ENCODE data around the gene XDH.

DNA sequence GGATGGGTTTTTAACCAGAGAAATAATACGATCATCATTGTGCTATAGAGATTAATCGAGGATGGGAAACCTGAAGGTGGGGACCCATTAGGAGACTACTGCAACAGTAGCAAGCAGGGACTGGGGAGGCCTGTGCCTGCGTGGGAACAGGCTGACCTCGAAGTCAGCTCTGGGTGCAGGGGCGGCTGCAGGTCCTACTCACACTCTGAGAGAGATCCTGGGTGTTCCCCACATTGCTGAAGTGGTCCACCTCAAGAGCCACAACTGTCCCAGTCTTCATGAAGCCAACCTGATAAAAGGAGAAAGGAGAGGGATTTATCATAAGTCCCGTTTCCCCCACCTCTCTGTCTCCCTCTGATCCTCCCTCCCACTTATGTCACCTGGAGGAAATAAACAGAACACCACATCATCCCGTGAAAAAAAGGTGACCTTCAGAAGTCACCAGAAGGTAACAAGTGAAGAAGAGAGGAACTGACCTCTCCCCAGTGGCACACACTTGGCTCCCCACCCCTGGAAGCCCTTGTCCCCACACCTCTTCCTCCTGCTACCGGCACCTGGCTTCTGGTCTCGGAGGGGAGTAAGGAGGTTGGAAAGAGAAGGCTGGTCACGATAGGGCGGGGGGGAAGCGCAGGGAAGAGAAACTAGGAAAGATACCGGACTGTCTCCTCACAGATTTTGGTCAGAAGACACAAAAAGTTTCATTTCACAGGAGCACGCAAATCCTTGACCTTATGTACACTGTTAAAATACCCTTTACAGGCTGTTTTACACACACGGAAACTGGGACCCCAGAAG, 50.4 kb downstream of the XDH start:
- TF ChIP-seq, protein P1, sequence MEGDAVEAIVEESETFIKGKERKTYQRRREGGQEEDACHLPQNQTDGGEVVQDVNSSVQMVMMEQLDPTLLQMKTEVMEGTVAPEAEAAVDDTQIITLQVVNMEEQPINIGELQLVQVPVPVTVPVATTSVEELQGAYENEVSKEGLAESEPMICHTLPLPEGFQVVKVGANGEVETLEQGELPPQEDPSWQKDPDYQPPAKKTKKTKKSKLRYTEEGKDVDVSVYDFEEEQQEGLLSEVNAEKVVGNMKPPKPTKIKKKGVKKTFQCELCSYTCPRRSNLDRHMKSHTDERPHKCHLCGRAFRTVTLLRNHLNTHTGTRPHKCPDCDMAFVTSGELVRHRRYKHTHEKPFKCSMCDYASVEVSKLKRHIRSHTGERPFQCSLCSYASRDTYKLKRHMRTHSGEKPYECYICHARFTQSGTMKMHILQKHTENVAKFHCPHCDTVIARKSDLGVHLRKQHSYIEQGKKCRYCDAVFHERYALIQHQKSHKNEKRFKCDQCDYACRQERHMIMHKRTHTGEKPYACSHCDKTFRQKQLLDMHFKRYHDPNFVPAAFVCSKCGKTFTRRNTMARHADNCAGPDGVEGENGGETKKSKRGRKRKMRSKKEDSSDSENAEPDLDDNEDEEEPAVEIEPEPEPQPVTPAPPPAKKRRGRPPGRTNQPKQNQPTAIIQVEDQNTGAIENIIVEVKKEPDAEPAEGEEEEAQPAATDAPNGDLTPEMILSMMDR (IDR thresholded peaks at IDR 0.05; ENCODE audit: insufficient read depth, low read length, poor library complexity, severe bottlenecking) = no peak
- TF ChIP-seq EZH2phosphoT487 (conservative IDR thresholded peaks at IDR 0.05; ENCODE audit: low read length) = no peak
